Natural killer cell (primary cell): ENCODE data around the gene CERS3. TPM values are rescaled to one million over a fixed set of nuclear protein-coding genes. Genes with fewer than 3 reads are reported as not detected.

Experiments
- ATAC-seq, 3 donors: fragments of 150-1000 bp in 2 of 3; fragments of 200-7000 bp in 1 of 3; cut with Tn5 transposase; 1 replicate in 1 of 3; 2 replicates in 2 of 3; pipeline ENCODE4 v1.10.0; 2021; ENCODE audit warnings: mild to moderate bottlenecking in 2 of 3, moderate library complexity in 2 of 3
- DNase-seq, 2 donors: peaks; one replicate each; pipeline versions ENCODE4 v3.0.0 to v3.0.0-alpha.2; 2013 to 2021; ENCODE audit warnings: mixed read lengths in 1 of 2
- H3K27ac ChIP-seq: one replicate; pipeline ENCODE4 v1.5.1; 2013; ENCODE audit warnings: mild to moderate bottlenecking, low read length
- H3K27me3 ChIP-seq: one replicate; pipeline ENCODE4 v1.6.1; 2013; ENCODE audit warnings: low read length; ENCODE audit not compliant: control insufficient read depth, insufficient read depth
- H3K36me3 ChIP-seq: one replicate; pipeline ENCODE4 v1.6.1; 2013; ENCODE audit warnings: low read length; ENCODE audit not compliant: control insufficient read depth, insufficient read depth
- H3K4me1 ChIP-seq: one replicate; pipeline ENCODE4 v1.6.1; 2013; ENCODE audit warnings: low read length; ENCODE audit not compliant: control insufficient read depth, insufficient read depth
- H3K4me3 ChIP-seq: one replicate; pipeline ENCODE4 v1.5.1; 2013; ENCODE audit warnings: low read length
- H3K9me3 ChIP-seq: one replicate; pipeline ENCODE4 v1.6.1; 2013; ENCODE audit warnings: low read length; ENCODE audit not compliant: control insufficient read depth, insufficient read depth
- H3K27ac Mint-ChIP-seq, 2 donors: one replicate each; pipeline ENCODE4 v1.8.0; 2022; ENCODE audit warnings: mild to moderate bottlenecking in 2 of 2, mixed read lengths in 2 of 2, moderate library complexity in 1 of 2
- H3K27me3 Mint-ChIP-seq, 2 donors: one replicate each; pipeline ENCODE4 v1.8.0; 2022; ENCODE audit warnings: low read depth in 2 of 2, mixed read lengths in 2 of 2
- H3K36me3 Mint-ChIP-seq: one replicate; pipeline ENCODE4 v1.8.0; 2022; ENCODE audit warnings: mixed read lengths
- H3K4me1 Mint-ChIP-seq, 2 donors: one replicate each; pipeline ENCODE4 v1.8.0; 2022; ENCODE audit warnings: mixed read lengths in 2 of 2
- H3K4me3 Mint-ChIP-seq: one replicate; pipeline ENCODE4 v1.8.0; 2022; ENCODE audit warnings: mild to moderate bottlenecking, moderate library complexity, mixed read lengths
- H3K9me3 Mint-ChIP-seq, 2 donors: one replicate each; pipeline ENCODE4 v1.8.0; 2022; ENCODE audit warnings: mixed read lengths in 2 of 2
- CTCF ChIP-seq: fragments of 200-600 bp; IDR thresholded peaks from one replicate; pipeline ENCODE4 v1.8.0; 2022; ENCODE audit warnings: antibody characterized with exemption
- WGBS: methylation state at CpG from one replicate; pipeline ENCODE4 v1.1.7; 2013; ENCODE audit warnings: missing lambda C conversion rate; ENCODE audit not compliant: insufficient coverage; 5-methylcytosine and 5-hydroxymethylcytosine counted together
- intact Hi-C: fragments of 100-400 bp; cut with micrococcal nuclease; formaldehyde crosslinking; loops from one replicate; pipeline ENCODE4 v1.14.2; 2022
- total RNA-seq, 4 donors: library from RNA; stranded (reverse); fragments of 120-200 nt in 1 of 4; gene quantifications; one replicate each; pipeline versions ENCODE4 v1.2.3 to v1.2.4, GENCODE V29; 2013 to 2022

The CERS3 gene
- total RNA-seq, 3 donors from 2014 or later (not counting 1 experiment from before 2014, with no cell fraction given): 0.40 to 0.90 (median 0.48) TPM

GRCh38 chr15:100393008-100393407 lies 135.7 kb downstream of the CERS3 start:
- Histone ChIP-seq H3K9me3 (no peaks in the 10 kb centered on the region), H3K4me1 (no peaks in the 10 kb centered on the region), H3K4me3 (no peak overlapping the region), H3K27me3 (no peaks in the 10 kb centered on the region), H3K27ac (no peak overlapping the region), H3K36me3 (no peaks in the 10 kb centered on the region)
- Mint-ChIP-seq H3K27ac (no peak overlapping the region), H3K4me1 (no peaks in the 10 kb centered on the region), H3K9me3 (no peaks in the 10 kb centered on the region), H3K27me3 (peaks cover 7 to 14% of the 10 kb centered on the region in 2 donors), H3K4me3 (no peak overlapping the region), H3K36me3 (no peaks in the 10 kb centered on the region)
- ATAC-seq (no peak), DNase-seq (no peak)
- intact Hi-C loops: no loop called here
- TF ChIP-seq CTCF: no peak
- no CpG with 5 or more reads among the region's 2 CpGs for WGBS

GRCh38 chr15:100385300-100386050 lies 143.3 kb downstream of the CERS3 start:
- H3K27ac Mint-ChIP-seq: no peak overlapping the region
- no peak for ATAC-seq
- peaks cover 16% of the 10 kb centered on the region for H3K9me3 ChIP-seq

GRCh38 chr15:100384108-100384410 lies 144.7 kb downstream of the CERS3 start:
- H3K4me1 ChIP-seq: no peaks in the 10 kb centered on the region
- H3K27me3 ChIP-seq: no peaks in the 10 kb centered on the region
- Mint-ChIP-seq H3K4me1 (peaks cover 0 to 5% of the 10 kb centered on the region in 2 donors), H3K4me3 (no peak overlapping the region), H3K9me3 (peaks cover 4 to 9% of the 10 kb centered on the region in 2 donors), H3K27me3 (peaks cover 6 to 17% of the 10 kb centered on the region in 2 donors), H3K36me3 (peaks cover 9% of the 10 kb centered on the region), H3K27ac (no peak overlapping the region)
- intact Hi-C loops: no loop called here
- no peak for DNase-seq
- no peak for TF ChIP-seq CTCF
- H3K9me3 ChIP-seq: peaks cover 16% of the 10 kb centered on the region
- H3K27ac ChIP-seq: no peak overlapping the region
- H3K36me3 ChIP-seq: no peaks in the 10 kb centered on the region
- ATAC-seq: no peak
- WGBS: 76% methylated on average over 10 of the region's 10 CpGs
- H3K4me3 ChIP-seq: no peak overlapping the region

More at GRCh38 chr15:100385300-100386050, 143.3 kb downstream of the CERS3 start:
- Histone ChIP-seq H3K36me3 (no peaks in the 10 kb centered on the region), H3K4me3 (no peak overlapping the region), H3K27me3 (no peaks in the 10 kb centered on the region), H3K4me1 (no peaks in the 10 kb centered on the region), H3K27ac (no peak overlapping the region)
- 96% methylated on average over 3 of the region's 3 CpGs for WGBS
- no peak for TF ChIP-seq CTCF
- intact Hi-C loops: no loop called here
- peaks cover 6 to 17% of the 10 kb centered on the region in 2 donors for H3K27me3 Mint-ChIP-seq
- H3K36me3 Mint-ChIP-seq: peaks cover 9% of the 10 kb centered on the region
- peaks cover 0 to 5% of the 10 kb centered on the region in 2 donors for H3K4me1 Mint-ChIP-seq
- no peak overlapping the region for H3K4me3 Mint-ChIP-seq
- DNase-seq: no peak
- peaks cover 4 to 9% of the 10 kb centered on the region in 2 donors for H3K9me3 Mint-ChIP-seq
